IPS-20b (cell line): Measurements from ENCODE around the gene TTLL6.
"Not testable (repeated sequence)": the region's sequence is repeated elsewhere in the genome, so short reads cannot be mapped to it uniquely, and the experiment has no call there.

Source experiments
- H3K27ac ChIP-seq: one replicate; pipeline ENCODE4 v1.5.1; 2013; ENCODE audit warnings: low read length
- H3K27me3 ChIP-seq: 2 replicates; pipeline ENCODE4 v1.6.1; 2013; ENCODE audit warnings: mild to moderate bottlenecking, low read length, inconsistent platforms; ENCODE audit not compliant: insufficient read depth
- H3K36me3 ChIP-seq: 2 replicates; pipeline ENCODE4 v1.6.1; 2013; ENCODE audit warnings: low read depth, mild to moderate bottlenecking, inconsistent platforms, low read length, moderate library complexity; ENCODE audit not compliant: insufficient read depth
- H3K4me1 ChIP-seq: 2 replicates; pipeline ENCODE4 v1.6.1; 2013; ENCODE audit warnings: mild to moderate bottlenecking, control low read depth, inconsistent platforms, low read length, moderate library complexity; ENCODE audit not compliant: insufficient read depth
- H3K4me3 ChIP-seq: 2 replicates; pipeline ENCODE4 v1.5.1; 2013; ENCODE audit warnings: mild to moderate bottlenecking, low read length, inconsistent platforms
- H3K9ac ChIP-seq: 2 replicates; pipeline ENCODE4 v1.6.1; 2013; ENCODE audit warnings: low read depth, mild to moderate bottlenecking, inconsistent platforms, low read length, moderate library complexity
- H3K9me3 ChIP-seq: 2 replicates; pipeline ENCODE4 v1.6.1; 2013; ENCODE audit warnings: mild to moderate bottlenecking, low read depth, low read length, inconsistent platforms; ENCODE audit not compliant: insufficient read depth

TTLL6 gene

DNA sequence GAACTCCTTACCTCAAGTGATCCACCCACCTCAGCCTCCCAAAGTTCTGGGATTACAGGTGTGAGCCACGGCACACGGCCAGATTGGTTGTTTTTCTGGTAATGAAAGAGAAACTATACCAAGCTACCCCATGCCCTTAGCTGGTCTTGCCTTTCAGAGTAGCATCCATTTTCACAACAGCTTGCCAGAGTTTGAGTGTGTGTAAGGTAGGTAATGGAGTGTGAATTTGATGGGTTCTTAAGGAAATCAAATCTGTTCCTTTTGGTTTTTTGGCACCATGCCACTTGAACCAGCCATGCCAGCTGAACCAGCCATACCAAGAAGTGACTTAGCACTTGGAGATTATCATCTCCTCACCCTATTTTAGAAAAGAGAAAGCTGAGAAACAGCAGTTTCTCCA is 18.9 kb upstream of the TTLL6 start:
- no peaks in the 10 kb centered on the region for H3K4me1 ChIP-seq
- H3K4me3 ChIP-seq: no peak overlapping the region
- H3K27ac ChIP-seq: no peak overlapping the region

DNA sequence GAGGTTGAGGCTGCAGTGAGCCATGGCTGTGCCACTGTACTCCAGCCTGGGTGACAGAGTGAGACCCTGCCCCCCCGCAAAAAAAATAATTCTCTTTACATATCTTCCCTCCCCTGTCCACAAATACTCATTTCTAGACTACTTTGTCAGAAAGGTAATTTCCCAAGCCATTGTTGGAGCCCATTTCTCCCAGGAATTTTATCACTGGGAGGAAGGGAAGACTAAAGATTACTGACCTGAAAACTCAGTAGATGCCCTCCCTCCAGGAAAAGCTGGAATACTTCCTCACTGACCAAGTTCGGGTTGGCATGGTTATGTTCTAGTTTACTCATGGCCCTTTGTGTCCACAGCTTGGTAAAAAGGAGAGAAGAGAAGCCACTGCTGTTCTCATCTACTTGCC is 17.9 kb upstream of the TTLL6 start:
- no peaks in the 10 kb centered on the region for H3K27me3 ChIP-seq
- H3K36me3 ChIP-seq: no peaks in the 10 kb centered on the region
- no peaks in the 10 kb centered on the region for H3K4me1 ChIP-seq
- no peak overlapping the region for H3K27ac ChIP-seq
- H3K4me3 ChIP-seq: no peak overlapping the region
- H3K9me3 ChIP-seq: no peaks in the 10 kb centered on the region
- no peak overlapping the region for H3K9ac ChIP-seq

More for the DNA sequence above, 18.9 kb upstream of the TTLL6 start:
- Histone ChIP-seq H3K27me3 (no peaks in the 10 kb centered on the region), H3K9ac (no peak overlapping the region), H3K36me3 (no peaks in the 10 kb centered on the region), H3K9me3 (no peaks in the 10 kb centered on the region)

DNA sequence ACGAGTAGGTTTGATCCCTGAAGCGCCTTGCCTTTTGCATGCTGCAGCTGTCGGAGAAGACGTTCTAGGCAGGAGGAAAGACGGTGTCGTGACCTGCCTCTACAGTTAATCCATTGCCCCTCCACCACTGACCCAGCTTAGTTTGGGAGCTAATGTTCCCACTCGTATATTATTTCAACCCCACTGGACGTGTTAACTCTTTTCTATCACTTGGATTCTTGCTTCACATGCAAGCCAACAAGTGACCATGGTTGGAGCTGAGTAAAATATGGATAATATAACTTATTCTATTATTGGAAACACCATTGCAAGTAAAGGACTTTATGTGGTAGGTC is 14.5 kb upstream of the TTLL6 start:
- no peaks in the 10 kb centered on the region for H3K36me3 ChIP-seq
- peak overlapping the region; percentile 76; the same call in 1 of the 2 replicates for H3K9ac ChIP-seq
- H3K4me1 ChIP-seq: no peaks in the 10 kb centered on the region
- peak overlapping the region; percentile 89 for H3K4me3 ChIP-seq
- H3K27ac ChIP-seq: no peak overlapping the region
- H3K27me3 ChIP-seq: no peaks in the 10 kb centered on the region
- no peaks in the 10 kb centered on the region for H3K9me3 ChIP-seq

DNA sequence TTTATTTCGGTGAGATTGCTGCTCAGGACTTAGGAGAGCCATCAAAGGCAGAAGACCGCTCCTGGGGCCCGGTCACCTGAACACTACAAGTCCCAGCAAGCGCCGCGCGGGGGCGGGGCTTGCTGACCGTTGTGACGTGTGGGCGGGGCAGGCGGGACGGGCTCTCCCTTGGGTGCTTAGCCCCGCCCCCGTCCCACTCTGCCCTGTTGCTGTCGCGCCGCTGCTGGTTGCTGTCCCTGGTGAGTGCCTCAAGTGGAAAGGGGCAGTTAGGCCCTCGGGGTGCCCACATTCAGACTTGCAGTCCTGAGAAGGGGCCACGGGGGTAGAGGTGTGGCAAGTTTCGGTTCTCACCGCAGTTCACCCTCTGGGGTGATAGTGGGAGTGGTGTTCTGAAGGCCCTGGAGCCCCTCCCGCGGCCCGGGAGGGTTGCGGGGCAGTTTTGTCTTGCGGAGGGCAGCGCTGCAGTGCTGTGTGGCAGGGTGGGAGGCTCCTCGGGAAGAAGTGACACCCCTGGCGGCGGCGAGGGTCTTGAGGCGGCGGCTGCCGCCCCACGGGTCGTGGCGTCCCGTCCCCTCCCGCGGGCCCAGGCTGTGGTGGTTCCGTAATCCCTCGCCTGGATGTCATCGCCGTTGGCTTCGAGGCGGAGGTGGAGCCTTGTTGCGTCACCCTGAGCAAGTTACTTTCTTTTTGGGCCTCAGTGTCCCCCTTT is 14.0 kb upstream of the TTLL6 start, which contains the start of gene CALCOCO2:
CALCOCO2 (plus strand) TSS at position 196 of the 709 bp plus-strand sequence. CDS start 10,673 bp downstream, outside the sequence.
- Histone ChIP-seq H3K4me3 (peak within 1 kb of the TSS; percentile 89), H3K4me1 (no peaks in the 10 kb centered on the region), H3K27me3 (no peaks in the 10 kb centered on the region), H3K9ac (peak within 1 kb of the TSS; percentile 76), H3K9me3 (no peaks in the 10 kb centered on the region), H3K36me3 (no peaks in the 10 kb centered on the region), H3K27ac (no peak within 1 kb of the TSS)

DNA sequence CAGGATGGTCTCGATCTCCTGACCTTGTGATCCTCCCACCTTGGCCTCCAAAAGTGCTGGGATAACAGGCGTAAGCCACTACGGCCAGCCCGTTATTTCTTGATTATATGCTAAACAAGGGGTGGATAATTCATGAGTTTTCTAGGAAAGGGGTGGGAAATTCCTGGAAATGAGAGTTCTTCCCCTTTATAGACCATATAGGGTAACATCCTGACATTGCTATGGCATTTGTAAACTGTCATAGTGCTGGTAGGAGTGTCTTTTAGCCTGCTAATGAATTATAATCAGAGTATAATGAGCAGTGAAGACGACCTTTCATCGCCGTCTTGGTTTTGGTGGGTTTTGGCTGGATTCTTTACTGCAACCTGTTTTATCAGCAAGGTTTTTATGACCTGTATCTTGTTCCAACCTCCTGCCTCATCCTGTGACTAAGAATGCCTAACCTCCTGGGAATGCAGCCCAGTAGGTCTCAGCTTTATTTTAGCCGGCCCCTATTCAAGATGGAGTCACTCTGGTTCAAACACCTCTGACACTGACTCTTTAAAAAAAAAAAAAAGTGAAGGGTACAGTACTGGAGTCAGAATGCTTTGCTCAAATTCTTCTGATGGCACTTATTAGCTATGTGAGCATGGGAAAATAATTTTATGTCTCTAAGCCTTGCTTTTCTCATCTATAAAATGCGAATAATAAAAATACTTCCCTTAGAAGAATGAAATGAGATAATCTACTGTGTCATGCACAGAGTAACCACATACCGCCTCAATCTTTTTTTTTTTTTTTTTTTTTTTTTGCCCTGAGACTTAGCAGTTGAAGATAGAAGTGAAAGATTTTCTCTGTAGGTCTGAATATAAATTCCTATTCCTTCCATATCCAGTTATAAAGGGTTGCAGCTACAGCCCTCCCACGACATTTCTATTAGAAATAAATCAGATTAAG is 8.7 kb upstream of the TTLL6 start:
- Histone ChIP-seq H3K27ac (no peak overlapping the region), H3K27me3 (no peaks in the 10 kb centered on the region)

DNA sequence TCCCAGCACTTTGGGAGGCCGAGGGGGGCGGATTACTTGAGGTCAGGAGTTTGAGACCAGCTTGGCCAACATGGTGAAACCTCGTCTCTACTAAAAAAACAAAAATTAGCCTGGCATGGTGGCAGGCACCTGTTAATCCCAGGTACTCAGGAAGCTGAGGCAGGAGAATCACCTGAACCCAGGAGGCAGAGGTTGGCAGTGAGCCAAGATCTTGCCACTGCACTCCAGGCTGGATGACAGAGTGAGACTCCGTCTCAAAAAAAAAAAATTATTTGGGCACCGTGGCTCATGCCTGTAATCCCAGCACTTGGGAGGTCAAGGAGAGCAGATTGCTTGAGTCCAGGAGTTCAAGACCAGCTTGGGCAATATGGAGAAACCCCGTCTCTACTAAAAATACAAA is 3.9 kb upstream of the TTLL6 start:
- H3K4me3 ChIP-seq, H3K9me3 ChIP-seq, H3K27me3 ChIP-seq, H3K9ac ChIP-seq, H3K36me3 ChIP-seq, H3K27ac ChIP-seq: not testable (repeated sequence)
- peaks cover 16% of the 10 kb centered on the region; the same call in 1 of the 2 replicates for H3K4me1 ChIP-seq

More for the DNA sequence above, 8.7 kb upstream of the TTLL6 start:
- Histone ChIP-seq H3K9me3 (no peaks in the 10 kb centered on the region), H3K4me3 (no peak overlapping the region), H3K9ac (no peak overlapping the region), H3K36me3 (no peaks in the 10 kb centered on the region), H3K4me1 (no peaks in the 10 kb centered on the region)

DNA sequence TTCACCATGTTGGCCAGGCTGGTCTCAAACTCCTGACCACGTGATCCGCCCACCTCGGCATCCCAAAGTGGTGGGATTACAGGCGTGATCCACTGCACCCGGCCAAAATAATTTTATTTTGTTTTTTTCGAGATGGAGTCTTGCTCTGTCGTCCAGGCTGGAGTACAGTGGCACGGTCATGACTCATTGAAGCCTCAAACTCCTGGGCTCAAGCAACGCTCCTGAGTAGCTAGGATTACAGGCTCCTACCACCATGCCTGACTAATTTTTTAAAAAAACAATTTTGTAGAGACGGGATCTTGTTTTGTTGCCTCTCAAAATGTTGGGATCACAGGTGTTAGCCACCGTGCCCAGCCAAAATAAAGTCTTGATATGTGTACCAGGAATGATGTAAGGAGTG is 2.4 kb upstream of the TTLL6 start:
- H3K9me3 ChIP-seq: no peaks in the 10 kb centered on the region
- no peak overlapping the region for H3K9ac ChIP-seq
- H3K4me3 ChIP-seq: no peak overlapping the region
- H3K36me3 ChIP-seq: no peaks in the 10 kb centered on the region
- H3K27me3 ChIP-seq: peaks cover 22% of the 10 kb centered on the region
- H3K27ac ChIP-seq: no peak overlapping the region
- H3K4me1 ChIP-seq: peaks cover 16% of the 10 kb centered on the region; the same call in 1 of the 2 replicates

DNA sequence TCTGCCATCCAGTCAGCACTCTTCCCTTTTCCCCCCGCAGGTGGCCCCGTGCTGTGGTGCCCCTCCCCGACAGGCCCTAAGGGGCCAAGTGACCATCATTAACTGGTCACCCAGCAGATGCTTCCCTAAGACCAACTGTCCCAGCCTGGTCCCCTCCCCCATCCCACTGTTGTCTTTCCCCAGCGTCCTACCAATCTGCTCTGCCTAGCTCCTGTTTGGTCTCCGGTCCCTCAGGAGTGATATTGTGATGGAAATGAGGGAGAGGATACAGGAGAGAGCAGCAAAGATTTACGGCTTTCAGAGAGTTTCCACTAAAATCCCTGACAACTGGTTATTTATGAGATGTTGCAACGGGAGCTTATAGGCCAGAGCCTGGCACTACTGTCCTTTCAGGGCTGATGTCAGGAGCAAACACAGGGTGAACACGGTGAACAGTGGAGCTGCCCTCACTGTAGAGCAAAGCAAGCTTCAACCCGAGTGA is 1.4 kb upstream of the TTLL6 start:
- no peaks in the 10 kb centered on the region for H3K36me3 ChIP-seq
- peaks cover 22% of the 10 kb centered on the region for H3K27me3 ChIP-seq
- H3K9me3 ChIP-seq: no peaks in the 10 kb centered on the region
- H3K4me3 ChIP-seq: peak overlapping the region; percentile 96; the same call in 1 of the 2 replicates
- peak overlapping the region; percentile 47; the same call in 1 of the 2 replicates for H3K9ac ChIP-seq
- H3K4me1 ChIP-seq: peaks cover 16% of the 10 kb centered on the region; the same call in 1 of the 2 replicates
- H3K27ac ChIP-seq: peak overlapping the region; percentile 62

DNA sequence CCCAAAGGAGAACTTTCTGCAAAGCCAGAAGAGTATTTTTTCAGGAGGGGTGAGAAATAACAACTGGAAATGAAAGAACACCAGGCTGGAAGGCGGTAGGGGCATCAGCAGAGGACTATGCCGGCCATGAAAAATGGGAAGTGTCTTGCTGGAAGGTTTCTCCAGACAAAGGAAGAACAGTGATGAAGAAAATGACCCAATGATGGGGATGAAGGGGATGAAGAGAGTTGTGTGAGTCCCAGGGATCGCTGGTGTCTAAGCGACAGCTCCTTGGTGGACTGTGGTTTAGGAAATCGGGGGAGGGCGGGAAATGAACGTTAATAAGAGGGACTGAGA is 623 bp downstream of the TTLL6 start:
- Histone ChIP-seq H3K9ac (peak overlapping the region; percentile 83; the same call in 1 of the 2 replicates), H3K9me3 (no peaks in the 10 kb centered on the region), H3K4me3 (peak overlapping the region; percentile 96), H3K36me3 (no peaks in the 10 kb centered on the region), H3K27ac (peak overlapping the region; percentile 7), H3K4me1 (peaks cover 16% of the 10 kb centered on the region; the same call in 1 of the 2 replicates), H3K27me3 (peaks cover 22% of the 10 kb centered on the region)

DNA sequence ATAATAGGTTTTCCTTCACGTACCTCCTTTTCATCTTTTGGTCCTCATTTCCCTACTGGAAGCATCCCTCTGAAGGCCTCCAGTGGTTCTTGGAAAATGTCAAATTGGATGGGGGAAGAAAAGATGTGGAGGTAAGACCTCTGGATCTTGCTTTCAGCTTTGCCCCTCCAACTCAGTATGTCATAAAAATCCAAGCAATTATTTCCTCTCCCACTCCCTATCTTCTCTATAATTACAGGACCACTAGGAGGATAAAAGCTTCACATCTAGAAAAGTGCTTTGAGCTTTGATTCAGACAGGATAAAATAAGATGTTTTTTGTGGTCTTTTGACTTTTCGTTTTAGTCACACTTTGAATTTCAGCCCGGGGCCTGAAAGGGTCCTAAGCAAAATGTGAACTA is 1.7 kb downstream of the TTLL6 start:
- no peak overlapping the region for H3K4me3 ChIP-seq
- H3K9ac ChIP-seq: no peak overlapping the region
- peaks cover 16% of the 10 kb centered on the region; the same call in 1 of the 2 replicates for H3K4me1 ChIP-seq
- H3K27me3 ChIP-seq: peaks cover 22% of the 10 kb centered on the region
- no peaks in the 10 kb centered on the region for H3K36me3 ChIP-seq
- H3K27ac ChIP-seq: no peak overlapping the region
- H3K9me3 ChIP-seq: no peaks in the 10 kb centered on the region

DNA sequence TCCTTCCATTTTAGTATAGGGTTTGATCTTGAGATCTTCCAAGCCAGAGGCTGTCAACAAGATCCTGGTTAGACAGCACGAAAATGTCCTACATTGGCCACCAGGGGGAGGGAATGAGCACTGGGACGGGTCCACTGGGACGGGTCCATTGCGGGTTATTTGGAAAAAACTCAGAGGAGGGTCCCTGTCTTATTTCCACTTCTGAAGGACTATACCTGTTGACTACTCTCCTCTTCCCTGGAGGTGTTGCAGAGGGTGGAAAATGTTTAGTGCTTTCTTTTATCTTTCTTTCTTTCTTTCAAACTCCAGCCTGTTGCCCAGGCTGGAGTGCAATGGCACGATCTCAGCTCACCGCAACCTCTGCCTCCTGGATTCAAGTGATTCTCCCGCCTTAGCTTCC is 2.5 kb downstream of the TTLL6 start:
- Histone ChIP-seq H3K27me3 (peaks cover 22% of the 10 kb centered on the region), H3K27ac (no peak overlapping the region), H3K36me3 (no peaks in the 10 kb centered on the region), H3K4me3 (peak overlapping the region; percentile 21; the same call in 1 of the 2 replicates), H3K4me1 (peaks cover 16% of the 10 kb centered on the region; the same call in 1 of the 2 replicates), H3K9ac (no peak overlapping the region), H3K9me3 (no peaks in the 10 kb centered on the region)
